Left lung (tissue), 10 donors: ENCODE results near the gene ENDOU. TPM values are rescaled to one million over a fixed set of nuclear protein-coding genes. Genes with fewer than 3 reads are reported as not detected.
A peak's percentile ranks its signal among the peaks of the same experiment; 100 is the strongest.

Experiments used
- ATAC-seq: fragments of 200-7000 bp; cut with Tn5 transposase; one replicate; pipeline ENCODE4 v1.9.1; 2020; ENCODE audit warnings: moderate library complexity
- DNase-seq, 4 donors: peaks; one replicate each; pipeline ENCODE4 v3.0.0-alpha.2; 2013 to 2020
- H3K27ac ChIP-seq, 2 donors: fragments of 200-600 bp; sonication (generic) in 1 of 2; one replicate each; pipeline versions ENCODE4 v1.5.0 to v1.8.0; 2020 to 2021
- H3K27me3 ChIP-seq, 2 donors: fragments of 200-600 bp; sonication (generic) in 1 of 2; one replicate each; pipeline versions ENCODE4 v1.5.0 to v1.8.0; 2020 to 2021
- H3K36me3 ChIP-seq, 2 donors: fragments of 200-600 bp; sonication (generic) in 1 of 2; one replicate each; pipeline versions ENCODE4 v1.5.0 to v1.8.0; 2020 to 2021
- H3K4me1 ChIP-seq, 2 donors: fragments of 200-600 bp; one replicate each; pipeline ENCODE4 v1.8.0; 2021
- H3K4me3 ChIP-seq, 2 donors: fragments of 200-600 bp; sonication (generic) in 1 of 2; one replicate each; pipeline versions ENCODE4 v1.5.0 to v1.8.0; 2020 to 2021; ENCODE audit warnings: mild to moderate bottlenecking in 1 of 2
- H3K9me3 ChIP-seq, 2 donors: fragments of 200-600 bp; sonication (generic) in 1 of 2; one replicate each; pipeline versions ENCODE4 v1.5.0 to v1.8.0; 2020 to 2021
- CTCF ChIP-seq, 2 donors: fragments of 200-600 bp; sonication (generic) in 1 of 2; IDR thresholded peaks; one replicate each; pipeline versions ENCODE4 v1.5.0 to v1.8.0; 2021; ENCODE audit warnings: antibody characterized with exemption in 2 of 2
- intact Hi-C, 2 donors: fragments of 100-400 bp; cut with DNase I; formaldehyde crosslinking; loops; one replicate each; pipeline versions ENCODE4 v1.11.2 to v1.14.2; 2022
- polyA plus RNA-seq, 6 donors: library from polyadenylated mRNA; unstranded; fragments of 120-200 nt; gene quantifications; one replicate each; pipeline ENCODE4 v1.2.1, GENCODE V29; 2013; ENCODE audit not compliant: insufficient read length in 6 of 6
- total RNA-seq, 2 donors: library from RNA; stranded (reverse); fragmentation: NEBNext Ultra II Directional; extraction: Animal tissue kit (Norgen Biotek cat#: 25700); gene quantifications; one replicate each; pipeline ENCODE4 v1.2.1, GENCODE V29; 2021
- donor health status: DM: no; HTN: yes; CAD: no.
- donor health status: DM: no; HTN: no; CAD: no.

Gene ENDOU
- total and polyA plus RNA-seq, 8 donors = 0.14 to 0.58 (median 0.30) TPM; not detected in 2

- TF ChIP-seq CTCF (IDR thresholded peaks at IDR 0.05) = peak; percentile 52 to 59
- intact Hi-C loops = no loop called here
- Histone ChIP-seq H3K9me3 (no peaks in the 10 kb centered on the region), H3K27ac (no peak overlapping the region), H3K27me3 (no peaks in the 10 kb centered on the region), H3K36me3 (peaks cover 0 to 11% of the 10 kb centered on the region in 2 donors), H3K4me3 (no peak overlapping the region), H3K4me1 (peaks cover 0 to 30% of the 10 kb centered on the region in 2 donors)
- ATAC-seq (peak; percentile 78), DNase-seq (peak in 3 of 4 donors; percentile 59 to 85 (median 60))
Measured at GRCh38 chr12:47744005-47744651, 18.8 kb upstream of the ENDOU start.

- TF ChIP-seq CTCF (IDR thresholded peaks at IDR 0.05) = no peak
- intact Hi-C loops = no loop called here
- Histone ChIP-seq H3K4me1 (peaks cover 0 to 30% of the 10 kb centered on the region in 2 donors), H3K9me3 (no peaks in the 10 kb centered on the region), H3K27ac (no peak overlapping the region), H3K36me3 (peaks cover 0 to 11% of the 10 kb centered on the region in 2 donors), H3K27me3 (no peaks in the 10 kb centered on the region), H3K4me3 (no peak overlapping the region)
- ATAC-seq (no peak), DNase-seq (no peak)
Measured at GRCh38 chr12:47743311-47743860, 18.1 kb upstream of the ENDOU start.

GRCh38 chr12:47742253-47742825 is 17.0 kb upstream of the ENDOU start:
- intact Hi-C loops = no loop called here
- no peak overlapping the region for H3K27ac ChIP-seq
- peak; percentile 86 to 91 for TF ChIP-seq CTCF (IDR thresholded peaks at IDR 0.05)

GRCh38 chr12:47741340-47741703 is 16.0 kb upstream of the ENDOU start:
- DNase-seq = peak in 2 of 4 donors; percentile 58 to 66
- Histone ChIP-seq H3K4me3 (no peak overlapping the region), H3K9me3 (no peaks in the 10 kb centered on the region), H3K27ac (peak overlapping the region in 1 of 2 donors; percentile 0), H3K27me3 (no peaks in the 10 kb centered on the region), H3K36me3 (no peaks in the 10 kb centered on the region), H3K4me1 (peaks cover 15 to 47% of the 10 kb centered on the region in 2 donors)
- intact Hi-C loops = no loop called here
- no peak for ATAC-seq
- no peak for TF ChIP-seq CTCF (IDR thresholded peaks at IDR 0.05)

More at GRCh38 chr12:47742253-47742825, 17.0 kb upstream of the ENDOU start:
- H3K36me3 ChIP-seq = peaks cover 0 to 3% of the 10 kb centered on the region in 2 donors
- H3K4me1 ChIP-seq = peaks cover 5 to 38% of the 10 kb centered on the region in 2 donors
- H3K4me3 ChIP-seq = no peak overlapping the region
- DNase-seq (peak in 2 of 4 donors; percentile 62 to 91), ATAC-seq (peak; percentile 48)
- no peaks in the 10 kb centered on the region for H3K27me3 ChIP-seq
- no peaks in the 10 kb centered on the region for H3K9me3 ChIP-seq

- Histone ChIP-seq H3K4me1 (peaks cover 20 to 53% of the 10 kb centered on the region in 2 donors), H3K36me3 (no peaks in the 10 kb centered on the region), H3K4me3 (no peak overlapping the region), H3K27me3 (no peaks in the 10 kb centered on the region), H3K27ac (peak overlapping the region in 1 of 2 donors; percentile 0), H3K9me3 (no peaks in the 10 kb centered on the region)
- DNase-seq = no peak
- TF ChIP-seq CTCF (IDR thresholded peaks at IDR 0.05) = no peak
- ATAC-seq = no peak
- intact Hi-C loops = no loop called here
Measured at GRCh38 chr12:47740606-47741339, 15.5 kb upstream of the ENDOU start.
